Testis (tissue), 5 donors: ENCODE measurements around the gene CBFA2T2. TPM values are rescaled to one million over a fixed set of nuclear protein-coding genes. Genes with fewer than 3 reads are reported as not detected.
A peak's percentile ranks its signal among the peaks of the same experiment; 100 is the strongest.
"Not testable (repeated sequence)": the region's sequence is repeated elsewhere in the genome, so short reads cannot be mapped to it uniquely, and the experiment has no call there.

Source experiments
- DNase-seq: peaks from one replicate; pipeline ENCODE4 v3.0.0-alpha.2; 2019
- H3K27ac ChIP-seq, 2 donors: fragments of 200-600 bp; sonication (generic); one replicate each; pipeline ENCODE4 v1.5.1; 2019
- H3K27me3 ChIP-seq: fragments of 200-600 bp; sonication (generic); one replicate; pipeline ENCODE4 v1.5.1; 2019
- H3K36me3 ChIP-seq: fragments of 200-600 bp; sonication (generic); one replicate; pipeline ENCODE4 v1.5.1; 2017; ENCODE audit warnings: low read depth; ENCODE audit errors: missing control alignments
- H3K4me1 ChIP-seq: fragments of 200-600 bp; sonication (generic); one replicate; pipeline ENCODE4 v1.5.1; 2019
- H3K4me3 ChIP-seq, 2 donors: fragments of 200-600 bp; sonication (generic); one replicate each; pipeline ENCODE4 v1.5.1; 2017 to 2019
- H3K9me3 ChIP-seq: fragments of 200-600 bp; sonication (generic); one replicate; pipeline ENCODE4 v1.5.1; 2017
- CTCF ChIP-seq, 3 experiments: fragments of 450-650 bp in 2 of 3; fragments of 200-600 bp in 1 of 3; sonication (generic) in 1 of 3; IDR thresholded peaks; one replicate each; pipeline ENCODE4 v1.5.1; 2016 to 2019; ENCODE audit warnings: antibody characterized with exemption in 3 of 3, mild to moderate bottlenecking in 2 of 3, moderate library complexity in 1 of 3
- POLR2A ChIP-seq: fragments of 450-650 bp; IDR thresholded peaks from one replicate; pipeline ENCODE4 v1.6.1; 2017; ENCODE audit warnings: antibody characterized with exemption, mild to moderate bottlenecking, moderate library complexity
- WGBS, 2 donors: methylation state at CpG; one replicate each; pipeline ENCODE4 v1.1.5; 2018; 5-methylcytosine and 5-hydroxymethylcytosine counted together
- intact Hi-C: fragments of 100-400 bp; cut with DNase I; formaldehyde crosslinking; loops from one replicate; pipeline ENCODE4 v1.15.1; 2023; ENCODE audit warnings: low total_unique reads
- long read RNA-seq, 2 donors: transcript quantifications; one replicate each; lab custom pipeline, GENCODE V29; 2026
- polyA plus RNA-seq: library from polyadenylated mRNA; stranded (reverse); fragments of 350-450 nt; fragmentation: Illumina TruSeq; extraction: RNeasy Lipid Tissue Mini Kit (QIAGEN cat#74804); gene quantifications from one replicate; pipeline ENCODE4 v1.2.3, GENCODE V29; 2014; ENCODE audit warnings: low read depth, low replicate concordance; ENCODE audit not compliant: insufficient read depth
- total RNA-seq, 2 donors: library from RNA; depleted of rRNA; stranded (reverse); fragments of >200 nt; gene quantifications; one replicate each; pipeline ENCODE4 v1.2.3, GENCODE V29; 2016

Gene CBFA2T2
- total RNA-seq, result 10 to 100 TPM; 33.1 to 39.2 TPM
- polyA plus RNA-seq, result 25.2 TPM
- long read RNA-seq, donor 1, partial matches to known transcripts, result 0 of 1 reads
- long read RNA-seq, donor 1, other reads (novel, unspliced or antisense), result 0 of 1 reads
- long read RNA-seq, donor 2, partial matches to known transcripts, result 0 of 1 reads
- long read RNA-seq, donor 2, other reads (novel, unspliced or antisense), result 0 of 1 reads

DNA sequence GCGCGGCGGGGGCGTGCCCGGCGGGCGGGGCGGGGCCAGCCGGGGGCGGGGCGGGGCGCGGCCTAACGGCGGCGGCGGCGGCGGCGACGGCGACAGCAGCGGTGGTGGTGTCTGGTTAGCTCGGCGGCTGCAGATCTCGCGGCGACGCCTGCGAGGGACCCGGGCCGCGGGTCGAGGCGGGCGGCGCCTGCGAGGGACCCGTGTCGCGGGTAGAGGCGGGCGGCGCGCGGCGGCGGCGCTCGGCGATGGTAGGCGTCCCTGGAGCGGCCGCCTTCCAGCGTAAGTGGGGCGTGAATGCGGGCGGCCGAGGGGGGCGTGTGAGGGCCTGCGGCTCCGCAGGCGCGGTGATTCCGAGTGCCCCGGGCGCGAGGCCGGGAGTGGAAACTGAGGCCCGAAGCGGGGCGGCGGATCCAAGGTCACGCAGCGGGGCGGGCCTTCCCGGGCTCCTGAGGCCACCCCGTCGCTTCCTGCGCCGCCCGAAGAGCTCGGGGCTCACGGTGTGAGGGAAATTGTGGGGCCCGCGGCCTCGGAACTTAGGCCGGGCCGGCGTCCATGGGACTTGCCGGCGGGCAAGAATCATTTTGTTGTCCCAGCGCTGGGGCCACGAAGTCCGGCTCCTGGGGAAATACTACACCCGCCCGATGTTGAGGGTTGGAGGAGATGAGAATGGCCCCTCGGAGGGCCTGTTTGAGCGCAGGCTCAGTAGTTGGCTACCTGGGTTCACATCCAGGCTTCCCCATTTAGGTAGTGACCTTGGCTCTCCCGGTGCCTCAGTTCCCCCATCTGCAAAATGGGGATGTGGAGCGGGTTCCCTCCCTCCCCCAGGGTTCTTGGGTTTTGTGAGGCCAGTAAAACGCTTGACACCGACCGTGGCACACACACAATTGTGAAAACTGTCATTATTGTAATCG, at the start of gene CBFA2T2:
CBFA2T2 (plus strand) TSS at position 74 of the 911 bp plus-strand sequence; CDS start at position 246, 172 bp downstream.
- peak within 1 kb of the TSS; percentile 85 to 95 for H3K4me3 ChIP-seq
- intact Hi-C loops, result no loop called here
- peaks cover 14% of the 10 kb centered on the region for H3K4me1 ChIP-seq
- H3K36me3 ChIP-seq, result no peaks in the 10 kb centered on the region
- TF ChIP-seq CTCF (IDR thresholded peaks at IDR 0.05), result no peak
- TF ChIP-seq POLR2A, result no peak
- peak; percentile 67 for DNase-seq
- peak within 1 kb of the TSS; percentile 92 to 95 for H3K27ac ChIP-seq
- no peaks in the 10 kb centered on the region for H3K27me3 ChIP-seq
- 0 to 1% methylated on average over 39 to 60 of the region's 105 CpGs for WGBS, 2 donors
- no peaks in the 10 kb centered on the region for H3K9me3 ChIP-seq

DNA sequence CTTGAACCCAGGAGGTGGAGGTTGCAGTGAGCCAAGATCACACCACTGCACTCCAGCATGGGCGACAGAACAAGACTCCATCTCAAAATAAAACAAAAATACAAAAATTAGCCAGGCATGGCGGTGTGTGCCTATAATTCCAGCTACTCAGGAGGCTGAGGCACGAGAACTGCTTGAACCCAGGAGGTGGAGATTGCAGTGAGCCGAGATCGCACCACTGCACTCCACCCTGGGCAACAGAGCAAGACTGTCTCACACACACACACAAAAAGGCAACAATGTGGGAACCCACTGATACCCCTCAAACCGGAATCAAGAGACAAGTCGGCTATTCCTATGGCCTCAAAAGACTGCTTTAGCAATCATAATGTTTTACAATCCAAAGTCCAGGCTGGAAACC, 49.3 kb upstream of the CBFA2T2 start:
- H3K36me3 ChIP-seq, H3K27ac ChIP-seq, H3K4me3 ChIP-seq, H3K27me3 ChIP-seq, intact Hi-C loops, DNase-seq, H3K9me3 ChIP-seq: not testable (repeated sequence)
- H3K4me1 ChIP-seq, result peaks cover 33% of the 10 kb centered on the region
- WGBS, 2 donors, result 69 to 73% methylated on average over 6 to 7 of the region's 7 CpGs

GRCh38 chr20:33441142-33441955, 48.5 kb upstream of the CBFA2T2 start:
- H3K4me1 ChIP-seq, result peaks cover 33% of the 10 kb centered on the region
- DNase-seq, result peak; percentile 83

GRCh38 chr20:33442136-33443005, 47.5 kb upstream of the CBFA2T2 start:
- WGBS, 2 donors, result 43 to 47% methylated on average over 8 to 9 of the region's 9 CpGs
- Histone ChIP-seq H3K27ac (peak overlapping the region; percentile 50 to 88), H3K4me1 (peaks cover 33% of the 10 kb centered on the region), H3K27me3 (no peaks in the 10 kb centered on the region), H3K9me3 (no peaks in the 10 kb centered on the region), H3K4me3 (peak overlapping the region; percentile 71 to 90), H3K36me3 (no peaks in the 10 kb centered on the region)
- intact Hi-C loops, result no loop called here
- TF ChIP-seq CTCF (IDR thresholded peaks at IDR 0.05), result no peak
- TF ChIP-seq POLR2A, result no peak
- peak; percentile 31 for DNase-seq

More at GRCh38 chr20:33441142-33441955, 48.5 kb upstream of the CBFA2T2 start:
- Histone ChIP-seq H3K9me3 (no peaks in the 10 kb centered on the region), H3K36me3 (no peaks in the 10 kb centered on the region), H3K4me3 (no peak overlapping the region), H3K27me3 (no peaks in the 10 kb centered on the region), H3K27ac (peak overlapping the region in 1 of 2 donors; percentile 88)
- 30 to 51% methylated on average over 7 of the region's 7 CpGs for WGBS, 2 donors
- TF ChIP-seq POLR2A, result no peak
- TF ChIP-seq CTCF (IDR thresholded peaks at IDR 0.05), result no peak
- intact Hi-C loops, result no loop called here
